ENCODE data around the gene CRYL1.
"Not testable (repeated sequence)": the region's sequence is repeated elsewhere in the genome, so short reads cannot be mapped to it uniquely, and the experiment has no call there.

CRYL1 gene

DNA sequence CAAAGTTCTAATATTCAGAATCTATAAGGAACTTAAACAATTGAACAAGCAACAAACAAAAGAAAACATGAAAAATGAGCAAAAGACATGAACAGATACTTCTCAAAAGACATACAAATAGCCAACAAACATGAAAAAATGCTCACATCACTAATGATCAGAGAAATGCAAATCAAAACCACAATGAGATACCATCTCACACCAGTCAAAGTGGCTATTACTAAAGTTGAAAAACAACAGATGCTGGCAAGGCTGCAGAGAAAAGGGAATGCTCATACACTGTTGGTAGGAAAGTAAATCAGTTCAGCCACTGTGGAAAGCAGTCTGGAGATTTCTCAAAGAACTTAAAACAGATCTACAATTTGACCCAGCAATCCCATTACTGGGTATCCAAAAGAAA is 74.3 kb downstream of the CRYL1 start:
- no peak for DNase-seq (ENCODE audit: low read depth)

DNA sequence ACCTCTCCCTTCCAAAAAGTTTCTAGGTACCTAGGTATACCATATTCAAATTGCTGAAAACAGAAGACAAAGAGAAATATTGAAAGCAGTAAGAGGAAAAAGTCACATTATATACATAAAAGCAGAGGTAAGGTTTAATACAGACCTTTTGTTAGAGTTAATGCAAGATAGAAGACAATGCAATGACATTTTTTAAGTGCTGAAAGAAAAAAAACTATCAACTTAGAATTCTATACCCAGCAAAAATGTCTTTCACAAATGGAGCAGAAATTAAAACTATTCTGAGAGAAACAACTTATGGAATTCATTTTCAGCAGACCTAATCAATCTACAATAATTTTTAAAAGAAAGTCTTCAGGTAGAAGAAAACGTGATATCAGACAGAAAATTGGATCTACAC is 77.2 kb downstream of the CRYL1 start:
- no peak for DNase-seq (ENCODE audit: low read depth)

DNA sequence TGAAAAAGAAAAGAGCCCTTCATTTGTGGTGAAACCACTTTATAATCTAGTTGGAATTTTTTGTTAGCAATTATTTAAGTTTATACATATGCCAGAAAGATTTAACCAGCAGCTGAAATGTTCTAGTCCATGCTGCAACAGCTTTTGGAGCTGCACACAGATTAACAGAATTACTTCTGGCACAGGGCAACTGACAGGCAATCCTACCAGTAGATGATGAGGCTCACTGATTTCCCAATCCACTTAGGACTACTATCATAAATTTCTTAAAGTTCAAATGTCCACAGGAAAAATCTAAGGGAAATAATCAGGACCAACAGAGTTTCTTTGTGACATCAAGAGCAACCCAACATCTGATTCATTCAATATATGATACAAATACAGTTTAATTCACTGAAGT is 78.8 kb downstream of the CRYL1 start:
- DNase-seq (ENCODE audit: low read depth) = no peak

DNA sequence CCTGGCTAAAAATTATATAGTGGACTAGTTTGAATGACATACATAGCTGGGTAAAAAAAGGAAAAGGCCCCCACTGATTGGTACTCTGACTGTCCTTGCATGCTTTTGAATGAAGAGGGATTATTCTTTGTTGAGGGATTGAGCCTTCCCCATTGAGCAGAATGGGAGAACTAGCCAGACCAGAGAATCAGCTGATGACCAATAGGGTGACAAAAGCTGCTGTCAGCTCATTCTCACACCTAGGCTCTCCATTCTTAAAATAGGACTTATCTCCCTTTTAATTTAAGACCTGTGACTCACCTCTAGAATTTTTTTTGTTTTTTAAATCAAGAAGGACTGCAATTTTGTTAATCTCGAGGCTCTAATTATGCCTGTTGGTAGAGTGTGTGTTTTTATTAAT is 79.3 kb downstream of the CRYL1 start:
- no peak for DNase-seq (ENCODE audit: low read depth)

DNA sequence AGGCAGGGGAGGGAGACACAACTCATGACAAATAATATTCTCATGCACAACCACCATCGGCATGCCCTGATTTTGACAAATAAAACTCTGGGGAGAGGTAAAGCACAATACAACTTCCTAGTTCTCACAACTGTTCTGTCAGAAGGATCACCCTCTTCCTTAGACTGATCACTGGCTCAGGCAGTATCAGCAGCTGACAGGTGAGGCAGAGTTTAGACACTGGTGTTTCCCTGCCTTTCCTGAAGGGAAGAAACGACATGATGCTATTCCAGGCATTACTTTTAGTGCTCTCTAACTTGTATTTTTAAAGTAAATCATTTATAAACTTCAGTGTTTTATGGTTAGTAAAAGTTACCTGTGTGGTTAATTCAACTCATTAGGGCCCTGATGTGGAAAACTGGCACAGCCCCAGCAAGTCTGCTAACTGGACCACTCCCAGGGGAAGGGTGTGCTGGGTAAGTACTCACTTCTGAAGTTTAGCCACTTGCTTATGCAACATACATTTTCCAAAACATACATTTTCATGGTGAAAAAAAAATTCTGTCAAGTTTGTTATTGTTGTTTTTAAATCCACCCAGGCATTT is 82.8 kb downstream of the CRYL1 start:
- DNase-seq (ENCODE audit: low read depth) = no peak

DNA sequence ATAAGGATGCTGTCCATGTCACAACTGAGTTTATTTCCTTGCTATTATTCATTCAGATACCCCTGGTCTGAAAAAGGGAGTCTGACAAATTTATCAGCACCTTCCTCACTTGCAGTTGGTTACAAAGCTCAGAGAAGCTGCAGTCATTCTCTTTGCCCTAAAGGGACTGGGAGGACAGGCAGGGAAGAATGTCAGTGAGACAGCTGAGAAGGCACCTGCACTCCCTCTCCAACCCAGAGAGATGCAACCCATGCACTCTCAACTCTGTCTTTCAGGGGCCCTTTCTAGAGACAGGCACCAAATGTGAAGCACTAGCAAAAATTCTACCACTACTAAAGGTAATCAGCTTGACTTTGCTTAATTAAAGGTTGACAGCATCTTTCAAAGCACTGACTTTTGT is 83.3 kb downstream of the CRYL1 start:
- no peak for DNase-seq (ENCODE audit: low read depth)

DNA sequence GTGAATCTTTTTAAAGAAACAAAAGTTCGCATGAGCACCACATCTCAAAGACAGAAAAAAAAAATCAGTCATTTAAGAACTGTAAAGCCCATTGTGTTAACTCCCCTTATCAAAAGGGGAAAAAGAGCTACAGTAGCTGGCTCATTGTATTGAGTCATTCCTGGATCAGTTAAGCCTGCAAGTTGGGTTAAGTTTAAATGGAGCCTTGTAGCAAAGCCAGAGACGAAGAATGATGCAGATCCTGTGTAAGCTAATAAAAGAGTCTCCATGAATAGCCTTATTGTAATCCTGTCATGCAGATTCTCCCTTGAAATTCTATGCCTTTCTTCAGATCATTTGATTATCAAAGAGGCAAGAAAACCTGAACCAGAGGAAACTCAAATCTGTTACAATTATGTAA is 83.8 kb downstream of the CRYL1 start:
- DNase-seq (ENCODE audit: low read depth) = no peak

DNA sequence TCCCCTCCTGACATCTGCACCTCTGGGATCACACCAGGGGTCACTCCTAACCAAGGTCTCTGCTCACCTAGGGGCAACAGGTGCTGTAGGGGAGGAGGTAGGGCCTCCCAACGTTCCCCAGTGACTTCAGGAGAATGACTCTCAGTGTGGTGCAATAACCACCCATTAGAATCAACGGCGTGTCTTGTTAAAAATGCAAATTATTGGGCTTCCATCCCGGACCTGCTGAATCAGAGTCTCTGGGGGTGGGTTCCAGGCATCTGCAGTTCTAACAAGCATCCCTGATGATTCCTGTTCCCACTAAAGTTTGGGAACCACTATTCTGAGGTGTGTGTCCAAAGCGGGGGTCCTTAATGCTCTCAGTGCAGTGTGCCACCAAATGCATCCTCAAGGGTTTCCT is 84.6 kb downstream of the CRYL1 start:
- DNase-seq (ENCODE audit: low read depth) = no peak

DNA sequence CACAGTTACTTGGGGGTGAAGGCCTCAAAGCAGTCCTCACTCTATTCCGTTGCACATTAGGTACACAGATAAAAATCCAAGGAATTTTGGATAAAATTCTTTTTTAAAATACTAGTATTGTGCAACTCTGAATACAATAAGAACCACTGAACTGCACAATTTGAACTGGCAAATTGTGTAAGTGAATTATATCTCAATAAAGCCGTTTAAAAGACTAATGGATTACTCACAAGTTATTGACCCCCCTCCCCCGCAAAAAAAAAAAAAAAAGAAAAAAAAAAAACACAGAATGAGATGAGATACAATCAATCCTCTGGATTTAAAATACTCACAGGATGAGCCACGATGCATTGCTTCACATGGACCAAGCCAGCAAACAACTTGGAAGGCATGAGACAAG is 86.4 kb downstream of the CRYL1 start:
- no peak for DNase-seq (ENCODE audit: low read depth)

DNA sequence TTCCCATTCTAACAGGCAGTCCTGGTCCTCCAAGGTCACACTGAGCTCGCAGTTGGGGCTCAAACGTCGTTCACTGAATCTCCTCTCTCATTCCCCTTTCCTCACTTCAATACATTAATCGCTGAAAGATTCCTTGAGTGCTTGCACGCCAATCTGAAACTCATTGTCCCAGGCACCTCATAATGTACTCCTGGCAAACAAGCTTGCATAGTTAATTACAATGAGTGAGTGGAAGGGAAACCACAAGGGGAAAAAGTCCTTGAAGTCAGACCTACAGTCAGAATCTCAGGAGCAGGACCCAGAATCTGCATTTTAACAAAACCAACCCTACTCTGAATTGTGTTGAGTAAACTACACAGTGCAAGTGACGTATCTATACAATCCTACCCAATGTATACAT is 86.9 kb downstream of the CRYL1 start:
- no peak for DNase-seq (ENCODE audit: low read depth)

DNA sequence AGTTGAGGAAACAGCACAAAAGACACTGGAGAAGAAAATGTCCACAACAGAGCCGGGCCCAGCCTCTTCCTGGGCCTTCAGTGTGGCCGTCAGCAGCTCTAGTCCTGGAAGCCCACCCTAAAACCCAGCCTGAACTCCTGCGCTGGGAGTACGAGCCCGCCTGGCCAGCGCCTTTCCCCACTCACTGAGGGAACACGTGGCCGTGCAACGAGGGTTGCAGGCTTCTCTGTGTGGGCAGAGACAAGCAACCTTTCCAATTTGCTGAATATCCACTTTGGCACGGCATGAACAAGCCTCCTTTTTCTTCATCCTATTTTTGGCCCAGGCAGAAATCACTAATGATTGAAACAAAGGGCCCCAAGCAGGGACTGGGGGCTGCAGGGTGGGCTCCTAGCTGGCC is 89.2 kb downstream of the CRYL1 start:
- no peak for DNase-seq (ENCODE audit: low read depth)

DNA sequence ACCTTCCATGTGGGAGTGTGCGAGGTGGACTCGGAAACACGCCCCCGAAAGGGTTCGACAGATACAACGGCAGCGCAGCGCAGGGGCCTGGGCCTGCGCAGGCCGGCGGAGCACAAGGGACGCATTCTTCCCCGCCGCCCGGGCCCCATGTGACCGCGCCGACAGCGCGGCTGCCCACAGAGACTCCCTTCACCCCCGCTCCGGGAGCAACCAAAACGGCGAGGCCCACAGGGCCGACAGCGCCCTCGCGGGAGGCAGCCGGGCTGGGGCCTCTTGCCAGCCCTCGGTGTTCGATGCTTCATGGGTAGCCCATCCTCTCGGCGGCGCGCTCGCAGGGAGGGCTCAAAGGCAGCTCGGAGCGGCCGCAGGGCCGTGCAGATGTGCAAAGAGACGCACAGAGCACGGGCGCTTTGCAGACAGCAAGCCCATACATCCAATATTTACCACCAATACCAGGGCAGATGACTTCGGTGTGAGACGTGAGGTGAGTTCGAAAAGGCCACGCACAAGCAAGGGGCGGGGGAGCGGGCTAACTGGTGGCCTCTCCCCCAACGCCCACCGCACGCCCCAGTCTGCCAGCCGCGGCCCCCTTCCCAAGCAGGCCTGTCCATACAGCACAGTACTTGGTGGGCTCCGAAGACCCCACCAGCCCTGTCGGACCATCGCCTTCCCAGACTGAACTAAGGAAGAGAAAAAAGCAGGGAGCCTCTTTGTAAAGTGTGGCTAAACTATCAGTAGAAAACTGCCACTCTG is 89.9 kb downstream of the CRYL1 start:
- no peak for DNase-seq (ENCODE audit: low read depth)

DNA sequence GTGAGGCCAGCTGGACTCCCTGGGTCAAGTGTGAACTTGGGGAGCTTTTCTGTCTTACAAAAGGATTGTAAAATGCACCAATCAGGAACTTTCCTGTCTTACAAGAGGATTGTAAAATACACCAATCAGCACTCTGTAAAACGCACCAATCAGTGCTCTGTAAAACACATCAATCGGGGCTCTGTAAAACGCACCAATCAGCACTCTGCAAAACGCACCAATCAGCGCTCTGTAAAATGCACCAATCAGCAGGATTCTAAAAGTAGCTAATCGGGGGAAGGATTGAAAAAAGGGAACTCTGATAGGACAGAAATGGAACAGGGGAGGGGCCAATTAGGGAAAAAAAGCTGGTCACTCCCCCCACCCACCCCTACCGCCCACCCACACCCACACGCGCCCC is 91.4 kb downstream of the CRYL1 start:
- not testable (repeated sequence) for DNase-seq (ENCODE audit: low read depth)

DNA sequence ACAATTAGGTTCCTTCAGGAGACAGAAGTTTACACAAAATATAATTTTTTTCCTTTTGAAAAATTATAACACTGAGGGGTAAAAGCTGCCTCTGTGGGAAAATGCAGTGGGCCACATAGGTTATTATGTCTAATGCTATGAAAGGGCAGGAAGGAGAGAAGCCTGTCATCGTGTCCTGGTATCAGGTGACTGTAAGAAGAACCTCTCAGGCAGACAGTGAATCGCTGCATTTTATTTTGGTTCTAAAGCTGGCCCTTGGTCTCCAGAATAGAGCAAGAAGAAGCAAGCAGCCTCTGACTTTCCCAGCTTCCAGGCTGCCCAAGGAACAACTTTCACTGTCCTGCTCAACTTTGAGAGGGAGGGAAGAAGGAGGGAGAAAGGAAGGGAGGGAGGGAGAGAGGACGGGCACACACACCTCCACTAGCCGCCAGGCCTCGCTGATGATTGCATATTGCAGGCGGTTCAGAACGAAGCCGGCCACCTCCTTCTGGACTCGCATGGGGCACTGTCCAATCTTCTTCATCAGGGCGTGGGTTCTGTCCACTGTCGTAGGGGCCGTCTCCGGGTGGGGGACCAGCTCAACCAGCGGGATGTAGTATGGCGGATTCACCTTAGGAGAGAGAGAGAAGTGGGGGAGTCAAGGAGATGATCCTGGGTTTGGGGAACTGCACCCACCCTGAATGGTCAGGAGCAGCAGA is 93.8 kb downstream of the CRYL1 start:
- DNase-seq (ENCODE audit: low read depth) = no peak

DNA sequence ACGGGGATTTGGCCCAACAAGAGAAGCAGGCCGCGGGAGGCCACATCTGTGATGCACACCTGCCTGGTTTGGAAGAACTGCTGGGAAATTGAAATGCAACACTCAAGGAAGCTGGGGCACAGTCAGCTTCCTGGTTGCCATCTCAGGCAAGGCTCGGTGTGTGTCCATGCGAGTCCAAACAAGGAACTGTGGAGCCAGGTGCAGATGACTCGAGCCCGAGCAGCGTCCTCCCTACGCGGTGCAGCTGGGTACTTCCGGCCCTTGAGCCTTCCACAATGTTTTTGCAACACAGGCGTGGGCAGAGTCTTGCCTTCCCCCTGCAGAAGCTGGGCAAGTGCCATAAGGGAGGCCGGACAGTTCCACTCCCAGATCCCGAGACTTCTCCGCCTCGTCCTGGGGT is 94.6 kb downstream of the CRYL1 start:
- DNase-seq (ENCODE audit: low read depth) = no peak

DNA sequence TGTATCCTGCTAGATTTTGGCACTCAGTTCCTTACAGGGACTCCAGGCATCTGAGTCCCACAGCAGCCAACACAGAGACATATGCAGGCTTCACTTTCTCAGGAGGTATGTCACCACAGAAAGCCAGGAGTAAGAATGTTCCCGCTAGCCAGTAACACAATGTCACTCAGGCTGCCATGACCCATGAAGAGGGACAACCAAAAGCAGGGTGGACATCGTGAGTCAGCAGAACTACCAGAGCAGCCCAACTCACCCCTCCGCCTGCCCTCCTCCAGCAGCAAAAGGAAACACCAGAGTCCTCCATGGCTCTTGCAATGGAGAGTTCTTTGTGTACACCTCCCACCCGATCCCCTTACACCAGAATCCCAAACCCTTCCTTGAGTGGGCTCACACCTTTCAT is 95.4 kb downstream of the CRYL1 start:
- no peak for DNase-seq (ENCODE audit: low read depth)

DNA sequence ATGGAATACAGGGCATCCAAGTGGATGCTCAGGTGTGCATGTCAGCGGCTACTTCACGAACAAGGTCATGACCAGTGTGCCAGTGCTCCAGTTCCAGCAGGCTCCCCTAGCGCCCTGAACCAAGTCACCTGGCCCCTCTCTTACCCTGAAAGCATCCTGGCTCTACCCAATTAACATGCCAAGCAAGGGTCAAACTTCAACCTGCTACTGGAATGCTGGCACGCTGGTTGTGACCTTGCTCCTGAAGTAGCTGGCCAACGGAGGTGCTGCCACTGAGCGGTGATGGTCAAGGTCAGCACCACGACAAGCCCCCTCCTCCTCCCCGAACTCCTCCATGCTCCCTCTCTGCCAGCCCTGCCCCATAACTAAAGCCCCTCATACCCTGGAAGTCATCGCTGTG is 96.0 kb downstream of the CRYL1 start:
- no peak for DNase-seq (ENCODE audit: low read depth)

DNA sequence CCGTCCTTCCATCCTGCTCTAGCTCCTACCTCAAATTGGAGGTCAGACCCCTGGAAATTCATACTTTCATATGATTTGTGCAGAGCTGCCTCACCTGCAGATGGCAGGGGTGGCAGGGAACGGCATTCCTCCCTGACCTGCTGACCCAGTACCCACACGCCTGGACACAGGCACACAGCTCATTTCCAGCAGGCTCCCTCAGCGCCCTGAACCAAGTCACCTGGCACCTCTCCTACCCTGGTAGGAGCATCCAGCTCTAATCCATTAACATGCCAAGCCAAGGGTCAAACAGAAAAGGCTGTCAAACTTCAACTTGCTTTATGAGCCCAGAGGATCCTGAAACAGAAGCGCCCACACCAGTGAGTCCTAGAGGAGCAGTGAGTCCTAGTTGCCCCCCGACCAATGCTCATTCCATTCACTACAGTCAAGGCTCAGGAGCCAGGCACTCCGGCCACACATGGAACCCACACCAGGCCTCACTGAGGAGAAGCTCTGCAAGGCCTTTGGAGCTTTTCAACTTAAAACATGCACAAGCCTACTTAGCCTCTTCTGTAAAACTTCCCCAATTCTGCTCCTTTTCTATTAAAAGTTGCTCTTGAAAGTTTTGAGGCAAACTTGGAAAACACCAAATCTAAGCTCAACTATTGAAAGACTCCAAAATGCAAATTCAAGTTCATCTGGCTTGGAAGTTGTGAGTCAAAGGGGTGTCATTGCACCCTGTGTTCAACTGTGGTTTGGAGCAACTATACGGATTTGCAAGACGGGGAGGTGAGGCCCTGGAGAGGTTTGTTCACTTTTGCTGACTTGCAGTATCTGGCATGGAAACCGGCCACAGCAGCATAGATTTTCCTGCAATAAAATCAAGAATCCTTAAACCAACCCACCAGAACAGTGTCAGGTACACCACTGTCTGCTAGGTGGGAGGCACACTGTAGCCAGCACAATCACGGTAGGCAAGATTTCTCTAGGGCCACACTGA is 96.7 kb downstream of the CRYL1 start:
- DNase-seq (ENCODE audit: low read depth) = no peak

DNA sequence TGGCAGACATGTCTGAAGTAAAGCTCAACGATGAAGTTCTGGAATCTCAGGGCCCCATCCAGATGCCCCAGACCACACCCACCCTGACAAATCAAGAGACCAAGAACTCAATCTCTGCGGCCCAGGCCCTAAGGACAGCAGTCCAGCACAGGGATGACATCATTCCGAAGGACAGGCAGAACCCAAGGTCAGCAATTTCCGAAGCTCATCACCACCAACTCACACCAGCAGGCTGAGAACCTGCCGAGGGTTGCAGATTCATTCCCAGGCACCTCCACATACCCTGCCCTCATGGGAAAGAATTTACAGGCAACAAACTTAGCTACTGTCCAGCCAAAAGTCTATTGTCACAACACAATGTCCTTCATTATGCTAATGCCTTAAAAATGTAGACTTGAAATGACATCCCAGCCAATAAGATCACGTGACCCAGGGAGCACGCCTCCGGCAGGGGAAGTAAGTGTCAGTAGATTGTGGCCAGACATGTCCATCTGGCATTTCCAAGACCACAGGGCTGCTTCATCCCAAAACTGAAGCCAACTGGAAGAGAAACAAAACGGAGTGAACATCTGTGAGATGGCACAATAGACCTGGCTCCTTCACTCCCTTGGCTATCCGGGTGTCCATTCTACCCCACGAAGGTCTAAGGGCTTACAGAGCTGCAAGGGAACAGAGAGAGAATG is 98.8 kb downstream of the CRYL1 start:
- DNase-seq (ENCODE audit: low read depth) = no peak

DNA sequence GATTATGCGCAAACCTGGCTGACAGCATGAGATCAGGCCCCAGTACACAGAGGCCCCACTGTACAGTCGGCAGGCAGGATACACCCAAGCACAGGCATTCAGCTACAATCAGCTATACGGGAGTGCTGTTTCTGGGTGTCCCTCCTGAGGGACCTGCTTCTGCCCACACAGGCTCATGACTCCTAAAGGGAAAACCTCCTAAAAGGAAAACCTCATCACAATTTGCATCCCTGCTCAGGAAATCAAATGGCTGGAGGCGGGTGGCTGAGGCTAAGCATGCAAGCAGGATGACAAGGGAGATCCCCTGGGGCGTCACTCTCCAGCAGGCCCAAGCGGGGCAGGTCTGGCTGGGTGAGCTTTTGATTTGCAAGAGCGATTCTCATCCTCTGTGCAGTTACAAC is 99.8 kb downstream of the CRYL1 start:
- DNase-seq (ENCODE audit: low read depth) = no peak

DNA sequence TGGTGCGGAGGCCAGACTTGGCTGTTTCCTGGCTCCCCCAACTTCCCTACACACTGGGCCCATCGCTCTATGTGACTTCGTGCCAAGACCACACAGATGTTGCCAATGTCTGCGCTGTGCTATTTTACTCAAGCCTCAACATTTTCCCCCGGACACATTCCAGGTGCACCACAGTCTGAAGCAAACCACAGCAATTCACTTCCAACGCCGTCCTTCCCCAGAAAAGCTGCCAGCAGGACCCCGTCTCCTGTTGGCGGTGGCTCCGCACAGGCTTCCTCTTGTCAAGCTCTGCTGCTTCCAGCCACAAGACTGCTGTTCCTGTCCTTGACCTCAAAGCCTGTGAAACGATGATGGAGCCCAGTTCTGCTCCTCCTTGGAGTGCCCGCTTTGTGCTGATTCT is 100.7 kb downstream of the CRYL1 start:
- no peak for DNase-seq (ENCODE audit: low read depth)

DNA sequence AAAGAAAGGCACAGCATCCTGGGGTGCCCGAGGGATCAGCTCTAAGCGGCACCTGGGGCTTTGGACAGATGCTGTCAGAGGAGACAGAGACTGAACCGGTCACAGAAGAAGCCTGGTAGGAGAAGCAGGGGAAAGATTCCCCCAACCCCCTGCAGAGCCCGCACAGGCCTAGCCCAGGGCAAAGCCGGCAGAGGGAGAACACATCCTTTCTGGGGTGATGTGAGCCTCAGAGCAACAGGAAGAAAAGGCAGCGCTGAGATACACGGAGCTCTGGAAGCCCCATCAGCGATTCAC is 101.2 kb downstream of the CRYL1 start:
- no peak for DNase-seq (ENCODE audit: low read depth)
